GM10847 (cell line): ENCODE data around the gene ZNF500.

ENCODE experiments used
- POLR2A ChIP-seq: IDR thresholded peaks from 2 replicates; pipeline ENCODE4 v1.6.1; 2011; ENCODE audit not compliant: insufficient read length; ENCODE audit errors: extremely low read depth

Gene ZNF500

GRCh38 chr16:4713663-4714501 lies 53.1 kb downstream of the ZNF500 start:
- no peak for TF ChIP-seq POLR2A

DNA sequence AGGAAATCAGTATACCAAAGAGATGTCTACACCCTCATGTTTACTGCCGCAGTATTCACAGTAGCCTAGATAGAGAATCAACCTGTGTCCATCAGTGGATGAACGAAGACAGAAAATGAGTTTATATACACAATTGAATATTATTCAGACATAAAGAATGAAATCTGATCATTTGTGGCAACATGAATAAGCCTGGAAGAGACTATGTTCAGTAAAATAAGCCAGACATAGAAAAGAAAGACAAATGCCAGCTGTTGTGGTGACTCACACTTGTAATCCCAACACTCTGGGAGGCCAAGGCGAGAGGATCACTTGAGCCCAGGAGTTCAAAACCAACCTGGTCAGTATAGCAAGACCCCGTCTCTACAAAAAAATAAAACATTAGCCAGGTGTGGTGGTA lies 57.5 kb downstream of the ZNF500 start:
- TF ChIP-seq POLR2A: no peak

- no peak for TF ChIP-seq POLR2A
These were observed 60.1 kb downstream of the ZNF500 start for GRCh38 chr16:4706871-4707270.

DNA sequence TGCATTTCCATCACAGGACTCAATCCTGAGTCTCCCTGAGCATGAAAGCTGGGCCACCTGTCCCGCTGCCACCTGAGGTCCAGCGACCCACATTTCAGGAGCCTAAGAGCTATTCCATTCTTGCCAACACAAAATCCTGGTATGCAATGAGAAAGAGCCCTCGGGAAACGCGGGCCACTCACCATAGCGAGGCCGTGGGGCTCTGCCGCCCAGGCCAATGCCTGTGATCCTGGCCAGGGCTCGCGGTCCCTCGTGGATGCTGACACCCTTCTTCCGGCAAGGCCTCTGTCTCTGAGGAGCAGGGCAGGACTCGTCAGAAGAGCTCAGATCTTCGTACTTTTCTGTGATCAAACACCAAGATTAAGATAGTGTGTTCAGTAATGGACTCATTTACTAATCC lies 62.0 kb downstream of the ZNF500 start:
- no peak for TF ChIP-seq POLR2A

- no peak for TF ChIP-seq POLR2A
These were observed 62.5 kb downstream of the ZNF500 start for GRCh38 chr16:4704491-4704890.

- TF ChIP-seq POLR2A: no peak
These were observed 63.1 kb downstream of the ZNF500 start for GRCh38 chr16:4703906-4704305.

- no peak for TF ChIP-seq POLR2A
These were observed 64.5 kb downstream of the ZNF500 start for GRCh38 chr16:4702466-4702808.

DNA sequence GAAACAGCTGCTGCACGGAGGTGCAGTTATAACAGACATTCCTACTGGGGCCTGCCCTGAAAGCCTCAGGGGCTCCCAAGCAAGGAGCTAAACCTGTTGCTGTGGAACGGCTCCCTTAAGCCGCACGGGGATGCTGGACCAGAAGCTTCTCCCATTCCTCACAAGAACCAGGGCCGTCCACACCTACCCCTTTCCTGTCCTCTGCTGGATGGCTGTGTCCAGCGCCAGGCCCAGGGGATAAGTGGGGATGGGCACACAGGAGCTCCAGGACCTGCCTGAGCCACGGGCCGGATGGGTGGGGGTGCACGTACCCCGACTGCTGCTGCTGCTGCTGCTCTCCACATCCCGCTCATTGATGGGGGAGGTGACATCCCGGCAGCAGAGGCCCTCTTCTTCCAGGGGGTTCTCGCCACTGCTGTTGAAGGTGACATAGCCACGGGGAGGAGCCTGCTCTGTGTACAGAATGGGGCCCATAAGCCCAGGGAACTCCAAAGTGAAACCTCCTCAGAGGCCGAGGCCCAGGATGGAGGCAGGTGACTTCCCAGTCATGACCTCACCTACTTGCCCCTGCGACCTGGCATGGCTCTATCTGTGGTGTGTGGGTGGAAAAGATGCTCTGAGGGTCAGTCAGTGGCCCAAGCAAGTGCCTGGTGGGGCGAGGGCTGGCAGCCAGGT lies 65.0 kb downstream of the ZNF500 start:
- TF ChIP-seq POLR2A: no peak

DNA sequence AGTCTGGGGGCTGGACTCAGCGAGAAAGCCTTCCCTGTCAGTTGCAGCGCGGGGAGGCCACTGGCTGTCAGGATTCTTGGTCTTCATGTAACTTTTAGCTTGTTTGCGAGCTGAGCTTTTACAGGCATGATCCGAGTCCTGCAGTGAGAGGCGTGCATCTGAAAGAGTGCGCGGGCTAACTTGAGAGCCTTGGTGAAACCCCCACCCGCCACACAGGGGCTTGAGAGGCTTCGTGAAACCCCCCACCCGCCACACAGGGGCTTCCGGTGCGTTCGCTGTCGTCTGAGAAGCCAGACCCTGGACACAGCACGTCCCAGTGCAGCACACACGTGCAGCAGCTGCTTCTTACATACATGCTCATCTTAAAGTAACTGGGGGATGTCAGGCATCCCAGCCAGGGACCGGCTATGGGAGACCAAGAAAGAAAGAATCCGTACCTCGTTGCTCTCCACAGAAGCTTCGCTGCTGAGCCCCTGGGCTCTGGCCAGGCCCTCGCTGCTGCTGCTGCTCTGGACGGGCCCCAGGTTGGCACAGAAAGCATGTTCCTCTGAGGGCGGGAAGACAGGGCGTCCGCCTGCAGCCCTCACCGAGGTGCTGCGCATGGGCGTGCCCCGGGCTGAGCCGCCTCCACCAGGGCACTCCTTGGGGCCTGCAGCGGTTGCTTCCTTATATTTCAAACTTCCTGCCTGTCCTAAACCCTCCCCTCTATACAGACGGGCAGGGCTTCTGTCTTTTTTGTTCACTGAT lies 65.8 kb downstream of the ZNF500 start:
- no peak for TF ChIP-seq POLR2A

- TF ChIP-seq POLR2A: no peak
These were observed 66.5 kb downstream of the ZNF500 start for GRCh38 chr16:4700380-4700996.

DNA sequence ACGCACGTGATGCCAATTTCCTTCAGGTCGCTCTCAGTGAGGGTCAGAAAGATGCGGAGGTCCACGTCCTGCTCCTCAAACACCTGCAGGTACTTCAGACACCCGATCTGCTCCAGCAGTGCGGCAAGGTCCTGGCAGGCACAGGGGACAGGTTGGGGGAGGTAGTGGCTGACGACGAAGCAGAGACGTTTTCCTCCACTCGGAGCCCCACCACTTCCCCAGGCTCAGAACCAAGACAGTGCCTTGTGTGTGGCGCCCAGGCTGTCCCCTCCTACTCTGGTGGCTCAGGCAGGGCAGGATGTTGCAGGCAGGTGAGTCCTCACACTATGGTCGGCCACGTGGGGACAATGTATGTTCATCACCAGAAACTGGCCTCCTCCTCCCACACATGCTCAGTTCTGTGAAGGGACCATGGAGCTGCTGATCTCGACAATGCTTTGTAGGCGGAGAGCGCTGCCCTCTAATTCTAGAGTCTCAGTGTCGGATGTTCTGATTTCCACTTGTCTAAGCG lies 67.9 kb downstream of the ZNF500 start:
- no peak for TF ChIP-seq POLR2A

DNA sequence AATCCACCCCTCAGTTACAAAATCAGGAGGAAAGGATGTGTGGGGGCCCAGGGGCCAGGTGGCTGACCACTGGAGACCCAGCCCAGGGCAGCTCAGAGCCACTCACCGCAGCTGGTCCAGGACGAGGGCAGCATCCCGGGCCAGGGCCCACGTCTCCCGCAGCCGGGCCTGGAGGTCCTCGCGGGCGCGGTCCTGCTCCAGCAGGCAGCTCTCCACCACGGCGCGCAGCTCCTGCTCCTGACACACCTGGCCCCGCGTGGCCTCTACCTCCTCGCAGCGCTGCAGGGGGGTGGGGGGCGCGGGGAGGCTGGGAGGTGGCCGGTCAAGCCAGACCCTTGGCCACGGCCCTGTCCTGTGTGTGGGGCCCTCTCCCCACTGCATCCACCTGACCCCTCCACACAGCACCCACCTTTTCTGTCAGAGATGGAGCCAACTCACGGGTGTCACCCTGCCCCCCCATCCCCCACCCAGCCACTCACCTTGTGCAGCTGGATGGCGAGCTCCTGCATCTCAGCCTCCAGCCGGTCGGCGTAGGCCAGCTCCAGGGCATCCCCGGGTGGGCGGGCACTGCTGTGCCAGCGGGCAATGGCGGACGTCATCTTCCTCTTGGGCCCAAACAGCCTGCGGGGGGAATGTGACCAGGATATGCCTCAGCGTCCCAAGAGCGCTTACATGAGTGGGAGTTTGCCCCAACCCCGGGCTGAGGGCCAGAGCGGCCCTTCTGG lies 68.5 kb downstream of the ZNF500 start:
- TF ChIP-seq POLR2A: no peak
